Kasumi-1 (cell line): ENCODE results near the gene SNX9.
"Not testable (repeated sequence)": the region's sequence is repeated elsewhere in the genome, so short reads cannot be mapped to it uniquely, and the experiment has no call there.

Experiments used
- DNase-seq, 2 experiments: peaks; one replicate each; lab custom pipeline; 2025; lab: John Stamatoyannopoulos, UW

Gene SNX9

GRCh38 chr6:157823001-157823527, at the start of gene SNX9:
SNX9 (plus strand) TSS chr6:157823246; CDS start chr6:157823435, 189 bp downstream.
- peak; percentile 48 to 51 for DNase-seq

GRCh38 chr6:157773248-157773773, 49.7 kb upstream of the SNX9 start:
- no peak for DNase-seq

GRCh38 chr6:157774153-157775135, 48.6 kb upstream of the SNX9 start:
- DNase-seq, result no peak

- DNase-seq, result no peak
These were observed 47.7 kb upstream of the SNX9 start for GRCh38 chr6:157775376-157775775.

GRCh38 chr6:157777344-157777743, 45.7 kb upstream of the SNX9 start:
- DNase-seq, result no peak

- DNase-seq, result no peak
These were observed 44.3 kb upstream of the SNX9 start for GRCh38 chr6:157778719-157779118.

GRCh38 chr6:157779705-157780604, 43.1 kb upstream of the SNX9 start:
- DNase-seq, result no peak

- DNase-seq, result no peak
These were observed 37.4 kb upstream of the SNX9 start for GRCh38 chr6:157785636-157786035.

GRCh38 chr6:157786221-157786620, 36.8 kb upstream of the SNX9 start:
- DNase-seq, result no peak

- DNase-seq, result no peak
These were observed 36.0 kb upstream of the SNX9 start for GRCh38 chr6:157787080-157787479.

GRCh38 chr6:157788180-157788579, 34.9 kb upstream of the SNX9 start:
- DNase-seq, result no peak

GRCh38 chr6:157789297-157789696, 33.7 kb upstream of the SNX9 start:
- no peak for DNase-seq

- DNase-seq, result no peak
These were observed 33.2 kb upstream of the SNX9 start for GRCh38 chr6:157789861-157790260.

GRCh38 chr6:157790548-157791160, 32.4 kb upstream of the SNX9 start:
- DNase-seq, result peak in 1 of 2 experiments; percentile 6

GRCh38 chr6:157791450-157791849, 31.6 kb upstream of the SNX9 start:
- DNase-seq, result no peak

GRCh38 chr6:157792671-157793070, 30.4 kb upstream of the SNX9 start:
- no peak for DNase-seq

- DNase-seq, result not testable (repeated sequence)
These were observed 29.0 kb upstream of the SNX9 start for GRCh38 chr6:157794012-157794411.

- no peak for DNase-seq
These were observed 27.2 kb upstream of the SNX9 start for GRCh38 chr6:157795841-157796240.

GRCh38 chr6:157798851-157799250, 24.2 kb upstream of the SNX9 start:
- DNase-seq, result no peak

- not testable (repeated sequence) for DNase-seq
These were observed 23.5 kb upstream of the SNX9 start for GRCh38 chr6:157799561-157799960.

- no peak for DNase-seq
These were observed 22.4 kb upstream of the SNX9 start for GRCh38 chr6:157800420-157801237.
